ENCODE measurements around the gene CD63. TPM values are rescaled to one million over a fixed set of nuclear protein-coding genes. Genes with fewer than 3 reads are reported as not detected.

The CD63 gene
- total RNA-seq, 1 experiment from 2014 or later: 581 TPM

GRCh38 chr12:55737581-55738122 is 8.8 kb upstream of the CD63 start:
- Mint-ChIP-seq H3K9me3 (no peaks in the 10 kb centered on the region), H3K4me1 (peaks cover 28 to 34% of the 10 kb centered on the region in 2 experiments), H3K27me3 (ENCODE audit: low read depth) (peaks cover 7% of the 10 kb centered on the region), H3K36me3 (ENCODE audit: insufficient read depth in 1 of 3, low read depth in 3 of 3) (no peaks in the 10 kb centered on the region), H3K27ac (peak overlapping the region; percentile 56 to 95 (median 87); a peak in 6 of 7 replicates), H3K4me3 (peak overlapping the region; percentile 69 to 89)
- H3K4ac ChIP-seq (ENCODE audit: low read depth, low read length): no peak overlapping the region
- H3K27ac ChIP-seq (ENCODE audit: insufficient read length, low read depth, low read length): no peak overlapping the region
- no peak overlapping the region for H3K14ac ChIP-seq (ENCODE audit: insufficient read depth, low read length)
- H3K9ac ChIP-seq (ENCODE audit: extremely low read depth, insufficient read length, low read length): no peak overlapping the region
- H2BK120ac ChIP-seq (ENCODE audit: low read depth, low read length, poor library complexity, severe bottlenecking): no peak overlapping the region
- no peak overlapping the region for H2BK20ac ChIP-seq (ENCODE audit: low read depth, low read length, poor library complexity, severe bottlenecking)
- no peak for DNase-seq
- H4K8ac ChIP-seq (replicated peaks; ENCODE audit: insufficient read length, low read depth, low read length): no peak overlapping the region
- no peak overlapping the region for H3T11ph ChIP-seq (ENCODE audit: low read length)
- H4K20me1 ChIP-seq (ENCODE audit: control insufficient read depth, insufficient read depth, insufficient read length): peaks cover 2% of the 10 kb centered on the region
- H3K79me1 ChIP-seq (ENCODE audit: insufficient read depth, low read depth, low read length, poor library complexity, severe bottlenecking): no peaks in the 10 kb centered on the region
- H2AFZ ChIP-seq (ENCODE audit: low read length): no peak overlapping the region
- H3K4me2 ChIP-seq (ENCODE audit: insufficient read depth, insufficient read length, low read length): peak overlapping the region; percentile 93
- no peaks in the 10 kb centered on the region for H3K9me3 ChIP-seq (ENCODE audit: control insufficient read depth, low read depth, low read length)
- TF ChIP-seq CTCF (conservative IDR thresholded peaks at IDR 0.05): no peak
- H2BK5ac ChIP-seq (ENCODE audit: insufficient read length, low read length): no peak overlapping the region
- no peak overlapping the region for H2BK12ac ChIP-seq (ENCODE audit: insufficient read length, low read depth, low read length)
- no peak overlapping the region for H3K56ac ChIP-seq (ENCODE audit: insufficient read length, low read depth, low read length)
- no peak overlapping the region for H3K18ac ChIP-seq (ENCODE audit: insufficient read length, low read depth, low read length)
- no peak overlapping the region for H4K5ac ChIP-seq (ENCODE audit: insufficient read length, low read depth, low read length)
- H2AK5ac ChIP-seq (ENCODE audit: insufficient read length, low read length): no peak overlapping the region
- H3K23me2 ChIP-seq (ENCODE audit: insufficient read length, low read depth, low read length, poor library complexity, severe bottlenecking): peaks cover 12% of the 10 kb centered on the region
- H3K23ac ChIP-seq (ENCODE audit: insufficient read length, low read depth, low read length): no peak overlapping the region
- no CpG with 5 or more reads among the region's 4 CpGs for WGBS (ENCODE audit: extremely low coverage, insufficient read length, low lambda C conversion rate)
- no peak overlapping the region for H4K91ac ChIP-seq (ENCODE audit: insufficient read length, low read depth, low read length)
- peaks cover 2% of the 10 kb centered on the region; the same call in 1 of the 2 replicates for H3K4me1 ChIP-seq (ENCODE audit: insufficient read depth, low read length)
- no peak overlapping the region for H2BK15ac ChIP-seq (ENCODE audit: low read depth, low read length)
- H3K79me2 ChIP-seq (ENCODE audit: insufficient read depth, low read length): no peaks in the 10 kb centered on the region
- H3K27me3 ChIP-seq (ENCODE audit: insufficient read depth, low read length): no peaks in the 10 kb centered on the region

All from H9 (cell line).